Measurements from ENCODE around the gene ZNF219.

Gene ZNF219

GRCh38 chr14:21040370-21040925 is 58.0 kb downstream of the ZNF219 start:
- Histone ChIP-seq H3K27me3 (ENCODE audit: control insufficient read depth, insufficient read depth, low read length) (no peaks in the 10 kb centered on the region), H3K36me3 (ENCODE audit: control insufficient read depth, insufficient read depth, low read length) (no peaks in the 10 kb centered on the region), H3K27ac (ENCODE audit: low read depth, low read length) (no peak overlapping the region), H3K9ac (ENCODE audit: low read length) (no peak overlapping the region), H3K4me1 (ENCODE audit: control insufficient read depth, insufficient read depth, low read length) (peaks cover 16% of the 10 kb centered on the region), H3K4me3 (ENCODE audit: low read length) (no peak overlapping the region)
